Neural progenitor cell (in vitro differentiated cells): ENCODE data around the gene CEACAM16. TPM values are rescaled to one million over a fixed set of nuclear protein-coding genes. Genes with fewer than 3 reads are reported as not detected.

Experiments
- DNase-seq: peaks from one replicate; pipeline ENCODE4 v3.0.0-alpha.2; 2016; ENCODE audit warnings: low spot score
- H2AFZ ChIP-seq: fragments of 200-600 bp; sonication (generic); replicated peaks from 2 replicates; pipeline ENCODE4 v1.6.1; 2016; ENCODE audit warnings: antibody characterized with exemption
- H3F3A ChIP-seq: fragments of 200-600 bp; sonication (generic); 2 replicates; pipeline ENCODE4 v1.6.1; 2016; ENCODE audit warnings: antibody characterized with exemption, low read depth
- H3K27ac ChIP-seq: fragments of 200-600 bp; sonication (generic); 2 replicates; pipeline ENCODE4 v1.5.1; 2016; ENCODE audit warnings: mild to moderate bottlenecking
- H3K27me3 ChIP-seq: fragments of 200-600 bp; sonication (generic); 2 replicates; pipeline ENCODE4 v1.6.1; 2016; ENCODE audit warnings: mild to moderate bottlenecking, moderate library complexity
- H3K36me3 ChIP-seq: fragments of 200-600 bp; sonication (generic); 2 replicates; pipeline ENCODE4 v1.5.1; 2016
- H3K4me1 ChIP-seq: fragments of 200-600 bp; sonication (generic); 2 replicates; pipeline ENCODE4 v1.6.1; 2016; ENCODE audit warnings: mixed run types
- H3K4me2 ChIP-seq: fragments of 200-600 bp; sonication (generic); 2 replicates; pipeline ENCODE4 v1.6.1; 2016
- H3K4me3 ChIP-seq: fragments of 200-600 bp; sonication (generic); 2 replicates; pipeline ENCODE4 v1.5.1; 2016
- H3K79me2 ChIP-seq: fragments of 200-600 bp; sonication (generic); 2 replicates; pipeline ENCODE4 v1.6.1; 2016; ENCODE audit warnings: low read depth
- H3K9ac ChIP-seq: fragments of 200-600 bp; sonication (generic); 2 replicates; pipeline ENCODE4 v1.6.1; 2016
- H3K9me3 ChIP-seq: fragments of 200-600 bp; sonication (generic); 2 replicates; pipeline ENCODE4 v1.5.1; 2016; ENCODE audit warnings: low read depth
- H4K20me1 ChIP-seq: fragments of 200-600 bp; sonication (generic); 2 replicates; pipeline ENCODE4 v1.6.1; 2016; ENCODE audit warnings: low read depth
- H3K27ac Mint-ChIP-seq: 3 replicates; pipeline ENCODE4 v1.8.0; 2021; ENCODE audit warnings: mixed read lengths
- H3K27me3 Mint-ChIP-seq: 2 replicates; pipeline ENCODE4 v1.8.0; 2022; ENCODE audit warnings: low read depth, mild to moderate bottlenecking, inconsistent platforms, moderate library complexity, mixed read lengths; ENCODE audit not compliant: insufficient read depth
- H3K36me3 Mint-ChIP-seq: 3 replicates; pipeline ENCODE4 v1.8.0; 2021; ENCODE audit warnings: mixed read lengths
- H3K4me1 Mint-ChIP-seq: 3 replicates; pipeline ENCODE4 v1.8.0; 2021; ENCODE audit warnings: mixed read lengths
- H3K4me3 Mint-ChIP-seq: 3 replicates; pipeline ENCODE4 v1.8.0; 2021; ENCODE audit warnings: mild to moderate bottlenecking, moderate library complexity, mixed read lengths
- H3K9me3 Mint-ChIP-seq: 3 replicates; pipeline ENCODE4 v1.8.0; 2020; ENCODE audit warnings: mixed read lengths
- CTCF ChIP-seq: fragments of 200-600 bp; sonication (generic); IDR thresholded peaks from 2 replicates; pipeline ENCODE4 v1.5.1; 2017; ENCODE audit warnings: antibody characterized with exemption, mild to moderate bottlenecking
- EZH2 ChIP-seq: fragments of 200-600 bp; sonication (generic); IDR thresholded peaks from 2 replicates; pipeline ENCODE4 v1.6.1; 2017; ENCODE audit warnings: antibody characterized with exemption, mild to moderate bottlenecking, moderate library complexity
- EZH2phosphoT487 ChIP-seq: fragments of 200-600 bp; sonication (generic); IDR thresholded peaks from 2 replicates; pipeline ENCODE4 v1.6.1; 2017; ENCODE audit warnings: antibody characterized with exemption
- total RNA-seq: library from RNA; depleted of rRNA; stranded (reverse); fragments of >200 nt; gene quantifications from 2 replicates; pipeline ENCODE4 v1.2.3, GENCODE V29; 2015; ENCODE audit warnings: low replicate concordance

Gene CEACAM16
- total RNA-seq, 1 donor from 2014 or later = not detected

- no peak overlapping the region for H3K9ac ChIP-seq
- Mint-ChIP-seq H3K9me3 (no peaks in the 10 kb centered on the region), H3K27ac (no peak overlapping the region), H3K4me3 (no peak overlapping the region), H3K27me3 (peaks cover 15% of the 10 kb centered on the region), H3K36me3 (no peaks in the 10 kb centered on the region), H3K4me1 (peaks cover 10% of the 10 kb centered on the region)
- no peak for DNase-seq
- H3K4me2 ChIP-seq = no peak overlapping the region
- no peaks in the 10 kb centered on the region for H4K20me1 ChIP-seq
- no peaks in the 10 kb centered on the region for H3K36me3 ChIP-seq
- H3K79me2 ChIP-seq = no peaks in the 10 kb centered on the region
- H2AFZ ChIP-seq = no peak overlapping the region
- TF ChIP-seq EZH2 (no peak), CTCF (no peak), EZH2phosphoT487 (no peak)
- no peaks in the 10 kb centered on the region for H3F3A ChIP-seq
- H3K4me3 ChIP-seq = no peak overlapping the region
- no peaks in the 10 kb centered on the region for H3K4me1 ChIP-seq
- H3K27ac ChIP-seq = no peak overlapping the region
- H3K9me3 ChIP-seq = no peaks in the 10 kb centered on the region
- H3K27me3 ChIP-seq = no peaks in the 10 kb centered on the region
Observed at GRCh38 chr19:44685877-44686276, 13.1 kb upstream of the CEACAM16 start.

- H2AFZ ChIP-seq = no peak overlapping the region
- H3K4me1 ChIP-seq = no peaks in the 10 kb centered on the region
- H3K36me3 ChIP-seq = no peaks in the 10 kb centered on the region
- Mint-ChIP-seq H3K9me3 (no peaks in the 10 kb centered on the region), H3K4me3 (no peak overlapping the region), H3K36me3 (no peaks in the 10 kb centered on the region), H3K27me3 (peaks cover 14% of the 10 kb centered on the region), H3K4me1 (peaks cover 10% of the 10 kb centered on the region), H3K27ac (no peak overlapping the region)
- no peak overlapping the region for H3K27ac ChIP-seq
- H4K20me1 ChIP-seq = no peaks in the 10 kb centered on the region
- TF ChIP-seq CTCF (no peak), EZH2phosphoT487 (no peak), EZH2 (no peak)
- DNase-seq = no peak
- no peaks in the 10 kb centered on the region for H3K79me2 ChIP-seq
- no peaks in the 10 kb centered on the region for H3F3A ChIP-seq
- H3K9ac ChIP-seq = no peak overlapping the region
- no peak overlapping the region for H3K4me2 ChIP-seq
- no peaks in the 10 kb centered on the region for H3K9me3 ChIP-seq
- H3K27me3 ChIP-seq = no peaks in the 10 kb centered on the region
- H3K4me3 ChIP-seq = no peak overlapping the region
Observed at GRCh38 chr19:44686896-44687295, 12.1 kb upstream of the CEACAM16 start.

GRCh38 chr19:44687888-44688287 lies 11.1 kb upstream of the CEACAM16 start:
- Mint-ChIP-seq H3K9me3 (no peaks in the 10 kb centered on the region), H3K4me3 (no peak overlapping the region), H3K36me3 (no peaks in the 10 kb centered on the region), H3K4me1 (peaks cover 10% of the 10 kb centered on the region), H3K27ac (no peak overlapping the region), H3K27me3 (peaks cover 11% of the 10 kb centered on the region)
- Histone ChIP-seq H3K27me3 (no peaks in the 10 kb centered on the region), H2AFZ (no peak overlapping the region), H3K9me3 (no peaks in the 10 kb centered on the region), H3K4me2 (no peak overlapping the region), H3K4me1 (no peaks in the 10 kb centered on the region), H4K20me1 (no peaks in the 10 kb centered on the region), H3K79me2 (no peaks in the 10 kb centered on the region), H3K9ac (no peak overlapping the region), H3K4me3 (no peak overlapping the region), H3K36me3 (no peaks in the 10 kb centered on the region), H3K27ac (no peak overlapping the region), H3F3A (no peaks in the 10 kb centered on the region)
- DNase-seq = no peak
- TF ChIP-seq CTCF (no peak), EZH2 (no peak), EZH2phosphoT487 (no peak)
